Panc1 (cell line): ENCODE results near the gene CATSPER3. TPM values are rescaled to one million over a fixed set of nuclear protein-coding genes. Genes with fewer than 3 reads are reported as not detected.

ENCODE experiments used
- ATAC-seq: fragments of 200-7000 bp; cut with Tn5 transposase; 2 replicates; pipeline ENCODE4 v1.9.1; 2020; ENCODE audit warnings: mild to moderate bottlenecking, moderate library complexity
- BruUV-seq: library from RNA; stranded (reverse); fragments of 400-500 nt; replicated peaks from 2 replicates; lab custom pipeline; 2021; lab: Mats Ljungman, UMichigan
- CTCF ChIA-PET: fragments of 300-600 bp; sonication (Branson Sonifier 250); formaldehyde crosslinking; loops from one replicate; lab custom pipeline; 2022; ENCODE audit warnings: antibody characterized with exemption; lab: Charles Lee
- POLR2A ChIA-PET: fragments of 300-600 bp; sonication (Branson Sonifier 250); formaldehyde crosslinking; loops from one replicate; lab custom pipeline; 2022; ENCODE audit warnings: antibody characterized with exemption; lab: Charles Lee
- DNase-seq: peaks from one replicate; pipeline ENCODE4 v3.0.0-alpha.2; 2010; ENCODE audit warnings: low read depth, low spot score
- H3K27ac ChIP-seq: 2 replicates; pipeline ENCODE4 v1.5.1; 2011; ENCODE audit warnings: mild to moderate bottlenecking, low read length, inconsistent platforms
- H3K27me3 ChIP-seq: fragments of 200-500 bp; sonication (Bioruptor generic); 2 replicates; pipeline ENCODE4 v1.6.0; 2014; ENCODE audit warnings: low read length, inconsistent platforms; ENCODE audit not compliant: control insufficient read depth, insufficient read depth
- H3K36me3 ChIP-seq: fragments of 200-500 bp; sonication (Bioruptor generic); 2 replicates; pipeline ENCODE4 v1.5.1; 2014; ENCODE audit warnings: inconsistent platforms, mild to moderate bottlenecking, low read length, moderate library complexity; ENCODE audit not compliant: control insufficient read depth, insufficient read depth
- H3K4me1 ChIP-seq: 2 replicates; pipeline ENCODE4 v1.5.1; 2011; ENCODE audit warnings: inconsistent platforms, mild to moderate bottlenecking, low read length, moderate library complexity; ENCODE audit not compliant: control insufficient read depth, insufficient read depth
- H3K4me3 ChIP-seq, 2 experiments: 2 replicates each; pipeline ENCODE4 v1.5.1; 2011 to 2012; ENCODE audit warnings: low read depth in 2 of 2, low read length in 2 of 2, mild to moderate bottlenecking in 2 of 2, inconsistent platforms in 1 of 2, moderate library complexity in 1 of 2
- H3K9me3 ChIP-seq: fragments of 200-500 bp; sonication (Bioruptor generic); 2 replicates; pipeline ENCODE4 v1.5.1; 2014; ENCODE audit warnings: low read depth, mild to moderate bottlenecking, inconsistent platforms, low read length, moderate library complexity; ENCODE audit not compliant: control insufficient read depth, insufficient read depth
- POLR2AphosphoS5 ChIP-seq: IDR thresholded peaks from 2 replicates; pipeline ENCODE4 v1.6.1; 2012; ENCODE audit warnings: mild to moderate bottlenecking, low read depth, low read length, moderate library complexity
- SIN3A ChIP-seq: IDR thresholded peaks from 2 replicates; pipeline ENCODE4 v1.6.1; 2012; ENCODE audit warnings: low read depth, mild to moderate bottlenecking, low read length, moderate library complexity, borderline replicate concordance; ENCODE audit not compliant: insufficient read depth
- TCF7L2 ChIP-seq: IDR thresholded peaks from 2 replicates; pipeline ENCODE4 v1.6.1; 2011; ENCODE audit warnings: mild to moderate bottlenecking, low read depth, low read length, inconsistent platforms
- in situ Hi-C: cut with HindIII; loops from 2 replicates; pipeline ENCODE4 v1.10.0; 2016; ENCODE audit warnings: low sequenced_read_pairs, low pct_unique_long_range_greater_than_20kb
- intact Hi-C: fragments of 100-400 bp; cut with micrococcal nuclease; formaldehyde crosslinking; loops from one replicate; pipeline ENCODE4 v1.10.0; 2022; ENCODE audit not compliant: unreplicated experiment
- total RNA-seq: library from RNA; stranded (reverse); gene quantifications from one replicate; pipeline ENCODE4 v1.2.1, GENCODE V29; 2021; ENCODE audit not compliant: unreplicated experiment
- TF ChIP-seq, protein P1 (sequence below), 2 experiments: IDR thresholded peaks; 2 replicates each; pipeline ENCODE4 v1.6.1; 2011 to 2012; ENCODE audit warnings: low read depth in 2 of 2, control low read depth in 1 of 2, low read length in 1 of 2, mild to moderate bottlenecking in 1 of 2, moderate library complexity in 1 of 2; ENCODE audit not compliant: insufficient read depth in 1 of 2
- TF ChIP-seq, protein P2 (sequence below): fragments of 450-650 bp; IDR thresholded peaks from 2 replicates; pipeline ENCODE4 v1.5.1; 2017; ENCODE audit warnings: mild to moderate bottlenecking

CATSPER3 gene
- total RNA-seq, 1 experiment from 2014 or later: 0.69 TPM

- Histone ChIP-seq H3K9me3 (no peaks in the 10 kb centered on the region), H3K27ac (no peak overlapping the region), H3K36me3 (no peaks in the 10 kb centered on the region), H3K4me3 (no peak overlapping the region), H3K4me1 (peaks cover 6% of the 10 kb centered on the region), H3K27me3 (no peaks in the 10 kb centered on the region)
- ChIA-PET CTCF (no interaction called here), POLR2A (no interaction called here)
- DNase-seq (no peak), ATAC-seq (no peak)
- in situ Hi-C loops (no loop called here), intact Hi-C loops (no loop called here)
- TF ChIP-seq, protein P1, sequence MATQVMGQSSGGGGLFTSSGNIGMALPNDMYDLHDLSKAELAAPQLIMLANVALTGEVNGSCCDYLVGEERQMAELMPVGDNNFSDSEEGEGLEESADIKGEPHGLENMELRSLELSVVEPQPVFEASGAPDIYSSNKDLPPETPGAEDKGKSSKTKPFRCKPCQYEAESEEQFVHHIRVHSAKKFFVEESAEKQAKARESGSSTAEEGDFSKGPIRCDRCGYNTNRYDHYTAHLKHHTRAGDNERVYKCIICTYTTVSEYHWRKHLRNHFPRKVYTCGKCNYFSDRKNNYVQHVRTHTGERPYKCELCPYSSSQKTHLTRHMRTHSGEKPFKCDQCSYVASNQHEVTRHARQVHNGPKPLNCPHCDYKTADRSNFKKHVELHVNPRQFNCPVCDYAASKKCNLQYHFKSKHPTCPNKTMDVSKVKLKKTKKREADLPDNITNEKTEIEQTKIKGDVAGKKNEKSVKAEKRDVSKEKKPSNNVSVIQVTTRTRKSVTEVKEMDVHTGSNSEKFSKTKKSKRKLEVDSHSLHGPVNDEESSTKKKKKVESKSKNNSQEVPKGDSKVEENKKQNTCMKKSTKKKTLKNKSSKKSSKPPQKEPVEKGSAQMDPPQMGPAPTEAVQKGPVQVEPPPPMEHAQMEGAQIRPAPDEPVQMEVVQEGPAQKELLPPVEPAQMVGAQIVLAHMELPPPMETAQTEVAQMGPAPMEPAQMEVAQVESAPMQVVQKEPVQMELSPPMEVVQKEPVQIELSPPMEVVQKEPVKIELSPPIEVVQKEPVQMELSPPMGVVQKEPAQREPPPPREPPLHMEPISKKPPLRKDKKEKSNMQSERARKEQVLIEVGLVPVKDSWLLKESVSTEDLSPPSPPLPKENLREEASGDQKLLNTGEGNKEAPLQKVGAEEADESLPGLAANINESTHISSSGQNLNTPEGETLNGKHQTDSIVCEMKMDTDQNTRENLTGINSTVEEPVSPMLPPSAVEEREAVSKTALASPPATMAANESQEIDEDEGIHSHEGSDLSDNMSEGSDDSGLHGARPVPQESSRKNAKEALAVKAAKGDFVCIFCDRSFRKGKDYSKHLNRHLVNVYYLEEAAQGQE (IDR thresholded peaks at IDR 0.05; ENCODE audit: insufficient read depth in 1 of 2, low read depth in 2 of 2, low read length in 1 of 2): no peak
- TF ChIP-seq, protein P2, sequence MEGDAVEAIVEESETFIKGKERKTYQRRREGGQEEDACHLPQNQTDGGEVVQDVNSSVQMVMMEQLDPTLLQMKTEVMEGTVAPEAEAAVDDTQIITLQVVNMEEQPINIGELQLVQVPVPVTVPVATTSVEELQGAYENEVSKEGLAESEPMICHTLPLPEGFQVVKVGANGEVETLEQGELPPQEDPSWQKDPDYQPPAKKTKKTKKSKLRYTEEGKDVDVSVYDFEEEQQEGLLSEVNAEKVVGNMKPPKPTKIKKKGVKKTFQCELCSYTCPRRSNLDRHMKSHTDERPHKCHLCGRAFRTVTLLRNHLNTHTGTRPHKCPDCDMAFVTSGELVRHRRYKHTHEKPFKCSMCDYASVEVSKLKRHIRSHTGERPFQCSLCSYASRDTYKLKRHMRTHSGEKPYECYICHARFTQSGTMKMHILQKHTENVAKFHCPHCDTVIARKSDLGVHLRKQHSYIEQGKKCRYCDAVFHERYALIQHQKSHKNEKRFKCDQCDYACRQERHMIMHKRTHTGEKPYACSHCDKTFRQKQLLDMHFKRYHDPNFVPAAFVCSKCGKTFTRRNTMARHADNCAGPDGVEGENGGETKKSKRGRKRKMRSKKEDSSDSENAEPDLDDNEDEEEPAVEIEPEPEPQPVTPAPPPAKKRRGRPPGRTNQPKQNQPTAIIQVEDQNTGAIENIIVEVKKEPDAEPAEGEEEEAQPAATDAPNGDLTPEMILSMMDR: no peak
- TF ChIP-seq POLR2AphosphoS5: no peak
- no peak for TF ChIP-seq SIN3A
- no peak for TF ChIP-seq TCF7L2
- no TSS peak for BruUV-seq
These were observed 57.4 kb downstream of the CATSPER3 start for GRCh38 chr5:135024956-135025729.

DNA sequence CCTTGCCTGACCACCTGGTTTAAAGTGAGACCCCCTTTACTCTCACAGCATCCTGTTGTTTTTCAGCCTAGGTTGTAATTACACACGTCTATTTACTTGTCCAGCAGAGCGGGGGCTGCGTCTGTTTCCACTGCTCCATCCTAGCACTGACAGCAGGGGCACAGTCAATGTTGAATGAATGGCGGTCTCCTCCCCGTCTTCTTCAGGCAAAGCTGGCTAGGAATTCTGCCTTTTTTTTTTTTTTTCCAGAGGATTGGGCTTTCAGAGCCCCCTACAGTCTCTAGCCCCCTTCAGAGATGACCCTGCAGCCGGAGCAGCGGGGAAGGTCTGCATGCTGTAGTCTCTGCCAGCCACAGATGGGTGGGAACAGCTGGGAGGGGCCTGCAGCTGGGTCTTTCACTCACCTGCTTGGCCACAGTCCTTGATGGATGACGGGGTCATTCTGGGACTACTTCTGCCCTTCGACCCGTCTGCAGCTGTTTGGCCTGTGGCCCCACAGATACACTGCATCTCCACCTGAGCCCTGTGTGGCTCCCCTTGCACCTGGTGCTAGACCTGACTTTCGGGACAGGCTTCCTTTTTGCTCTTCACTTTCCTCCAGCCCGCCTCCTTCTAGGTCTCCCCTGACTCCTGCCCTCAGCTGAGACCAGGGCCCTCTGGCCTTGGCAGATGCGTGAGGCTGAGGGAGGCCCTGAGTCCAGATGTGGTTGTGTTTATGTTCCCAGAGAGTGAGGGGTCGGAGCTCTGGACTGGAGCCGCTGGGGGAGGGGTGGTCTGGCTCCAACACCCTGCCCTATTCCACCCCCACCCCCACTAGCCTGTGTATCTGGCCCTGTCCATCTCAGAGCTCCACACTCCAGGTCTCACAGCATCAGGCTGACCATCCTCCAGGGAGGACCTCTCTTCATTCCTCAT, 58.3 kb downstream of the CATSPER3 start:
- Histone ChIP-seq H3K36me3 (no peaks in the 10 kb centered on the region), H3K9me3 (no peaks in the 10 kb centered on the region), H3K4me3 (no peak overlapping the region), H3K27ac (no peak overlapping the region), H3K27me3 (no peaks in the 10 kb centered on the region), H3K4me1 (peaks cover 15% of the 10 kb centered on the region)
- CTCF ChIA-PET: interaction anchor here (1.1 kb wide), 1 partner anchor 155 kb away, joined by 3 read pairs; no protein-coding TSS in a partner anchor
- ATAC-seq (no peak), DNase-seq (no peak)
- intact Hi-C loops: no loop called here
- in situ Hi-C loops: no loop called here
- POLR2A ChIA-PET: interaction anchor here (0.5 to 0.6 kb wide), 2 partner anchors 176 to 307 kb away, joined by 3 to 8 read pairs; no protein-coding TSS in a partner anchor
- BruUV-seq: no TSS peak
- no peak for TF ChIP-seq SIN3A
- TF ChIP-seq, protein P1 (IDR thresholded peaks at IDR 0.05; ENCODE audit: insufficient read depth in 1 of 2, low read depth in 2 of 2, low read length in 1 of 2): no peak
- TF ChIP-seq TCF7L2: no peak
- no peak for TF ChIP-seq POLR2AphosphoS5
- TF ChIP-seq, protein P2: no peak
